ENCODE measurements around the gene FGF2.
"Not testable (repeated sequence)": the region's sequence is repeated elsewhere in the genome, so short reads cannot be mapped to it uniquely, and the experiment has no call there.

The FGF2 gene

DNA sequence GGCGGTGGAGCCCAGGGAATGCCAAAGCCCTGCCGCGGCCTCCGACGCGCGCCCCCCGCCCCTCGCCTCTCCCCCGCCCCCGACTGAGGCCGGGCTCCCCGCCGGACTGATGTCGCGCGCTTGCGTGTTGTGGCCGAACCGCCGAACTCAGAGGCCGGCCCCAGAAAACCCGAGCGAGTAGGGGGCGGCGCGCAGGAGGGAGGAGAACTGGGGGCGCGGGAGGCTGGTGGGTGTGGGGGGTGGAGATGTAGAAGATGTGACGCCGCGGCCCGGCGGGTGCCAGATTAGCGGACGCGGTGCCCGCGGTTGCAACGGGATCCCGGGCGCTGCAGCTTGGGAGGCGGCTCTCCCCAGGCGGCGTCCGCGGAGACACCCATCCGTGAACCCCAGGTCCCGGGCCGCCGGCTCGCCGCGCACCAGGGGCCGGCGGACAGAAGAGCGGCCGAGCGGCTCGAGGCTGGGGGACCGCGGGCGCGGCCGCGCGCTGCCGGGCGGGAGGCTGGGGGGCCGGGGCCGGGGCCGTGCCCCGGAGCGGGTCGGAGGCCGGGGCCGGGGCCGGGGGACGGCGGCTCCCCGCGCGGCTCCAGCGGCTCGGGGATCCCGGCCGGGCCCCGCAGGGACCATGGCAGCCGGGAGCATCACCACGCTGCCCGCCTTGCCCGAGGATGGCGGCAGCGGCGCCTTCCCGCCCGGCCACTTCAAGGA is at the start of gene FGF2:
FGF2 (plus strand) TSS at position 279 of the 705 bp plus-strand sequence; CDS start at position 623, 344 bp downstream.
- peak; percentile 0 for DNase-seq

DNA sequence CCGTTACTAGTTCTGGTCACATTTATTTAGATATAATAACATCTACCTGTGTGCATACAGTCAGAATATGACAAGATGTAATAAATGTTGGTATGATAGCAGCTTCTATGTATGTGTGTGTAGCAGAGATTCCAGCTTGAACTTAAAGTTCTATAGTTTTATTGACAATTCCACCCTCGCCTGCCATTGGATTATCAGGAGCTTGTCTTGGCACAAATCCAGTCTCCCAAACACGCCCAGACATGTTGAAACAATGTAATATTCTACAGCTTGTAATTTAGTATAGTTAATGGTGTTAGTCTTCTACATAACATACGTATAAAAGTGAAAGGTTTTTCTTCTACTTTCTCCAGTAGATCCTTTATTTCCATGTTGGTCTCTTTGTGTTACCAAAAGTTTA is 49.7 kb upstream of the FGF2 start:
- no peak for DNase-seq

DNA sequence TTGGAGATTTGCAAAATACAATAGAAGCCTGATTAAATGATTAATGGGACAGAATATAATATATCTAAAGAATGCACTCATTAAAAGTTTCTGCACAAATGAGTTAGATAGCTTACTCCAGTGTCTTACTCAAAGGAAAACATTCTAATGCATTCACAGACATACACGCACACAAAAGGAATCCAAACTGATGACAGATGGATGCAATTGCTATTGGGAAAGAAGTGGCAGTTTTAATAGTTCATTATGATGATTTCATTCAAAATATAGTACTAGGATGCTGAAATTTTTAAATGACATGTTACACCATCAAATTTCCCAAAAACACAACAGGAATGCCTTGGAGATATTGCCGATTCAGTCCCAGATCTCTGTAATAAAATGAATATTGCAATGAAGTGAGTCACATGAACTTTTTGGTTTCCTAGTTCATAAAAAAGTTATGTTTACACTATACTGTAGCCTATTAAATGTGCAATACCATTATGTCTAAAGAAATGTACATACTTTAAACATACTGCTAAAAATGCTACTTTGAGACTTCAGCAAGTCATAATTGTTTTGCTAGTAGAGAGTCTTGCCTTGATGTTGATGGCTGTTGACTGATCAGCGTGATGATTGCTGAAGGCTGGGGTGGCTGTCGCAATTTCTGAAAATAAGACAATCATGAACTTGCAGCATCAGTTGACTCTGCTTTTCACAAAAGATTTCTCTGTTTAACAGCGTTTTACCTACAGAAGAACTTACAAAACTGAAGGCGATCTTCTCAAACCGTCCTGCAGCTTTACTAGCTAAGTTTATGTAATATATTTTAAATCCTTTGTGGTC is 48.6 kb upstream of the FGF2 start:
- no peak for DNase-seq

DNA sequence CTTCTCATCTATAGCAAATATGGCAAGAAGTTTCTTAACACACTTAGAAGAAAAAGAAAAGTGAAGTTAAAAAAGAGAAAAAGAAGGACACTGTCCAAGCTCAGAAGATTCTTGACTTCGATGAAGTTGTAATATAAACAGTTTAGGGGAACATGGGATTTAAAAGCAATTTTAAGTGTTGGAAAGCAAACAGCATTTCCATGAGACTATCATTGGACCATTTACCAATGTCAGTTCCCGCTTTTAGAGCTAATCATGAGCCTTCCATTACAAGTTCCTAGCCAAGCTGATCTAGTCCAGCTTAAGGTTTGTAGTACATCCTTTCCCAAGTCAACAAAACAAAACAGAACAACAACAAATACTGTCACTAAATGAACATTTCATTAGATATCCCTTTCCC is 45.1 kb upstream of the FGF2 start:
- no peak for DNase-seq

DNA sequence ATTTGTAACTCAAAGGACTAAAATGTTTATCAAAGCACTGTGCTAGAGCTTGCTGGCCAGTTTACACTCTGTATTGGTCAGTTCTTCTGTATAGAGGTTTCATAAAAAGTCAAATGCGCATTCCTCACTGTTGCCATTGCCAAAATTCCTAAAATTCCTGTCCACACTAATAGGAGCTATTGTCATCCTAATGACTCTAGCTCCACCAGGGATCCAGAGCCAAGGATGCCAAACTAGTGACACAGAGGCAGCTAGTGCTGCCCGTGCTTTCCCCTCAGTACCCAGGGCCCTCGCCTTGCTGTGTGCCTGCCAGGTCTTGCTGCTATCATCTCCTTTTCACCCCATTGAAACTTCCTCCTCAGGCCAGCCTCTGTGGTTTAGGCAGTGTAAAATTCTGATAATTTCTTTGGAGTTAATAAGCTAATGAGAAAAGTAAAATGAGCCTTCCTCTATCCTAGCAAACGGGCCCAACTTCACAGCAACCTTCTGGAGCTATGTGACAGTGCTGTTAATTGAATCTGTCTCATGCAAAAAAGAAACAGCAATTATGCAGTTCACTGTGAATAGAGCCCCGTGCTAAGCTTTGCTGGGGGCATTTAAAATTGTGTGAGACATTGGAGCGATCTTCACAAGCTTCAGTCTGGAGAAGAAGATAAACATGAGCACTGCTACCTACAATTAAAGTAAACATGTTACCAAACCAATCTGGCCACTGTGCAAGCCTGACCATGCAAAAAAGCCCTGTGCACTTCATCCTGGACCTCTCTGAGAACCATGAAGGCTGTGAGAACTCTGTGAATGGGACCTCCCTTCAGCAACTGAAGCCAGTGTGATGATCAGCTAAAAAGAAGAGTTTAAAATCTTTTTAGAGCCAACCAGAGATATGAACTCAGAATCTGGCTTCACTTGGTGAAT is 43.1 kb upstream of the FGF2 start:
- no peak for DNase-seq

DNA sequence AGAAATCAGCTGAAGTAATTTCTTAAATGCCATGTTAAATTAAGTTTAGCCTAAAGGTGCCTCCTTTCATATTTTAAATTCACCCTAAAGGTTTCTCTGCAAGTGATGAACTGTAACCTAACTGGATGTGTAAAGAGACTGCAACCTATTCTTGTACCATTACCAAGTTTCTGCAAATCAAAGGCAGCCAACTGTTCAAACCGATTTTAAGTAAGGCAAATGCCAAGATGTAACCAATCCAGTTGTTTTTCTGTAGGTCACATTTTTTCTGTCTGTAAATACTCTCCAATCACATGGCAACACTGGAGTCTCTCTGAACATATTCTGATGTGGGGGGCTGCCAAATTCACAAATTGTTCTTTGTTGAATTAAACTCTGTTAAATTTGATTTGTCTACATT is 42.4 kb upstream of the FGF2 start:
- no peak for DNase-seq

DNA sequence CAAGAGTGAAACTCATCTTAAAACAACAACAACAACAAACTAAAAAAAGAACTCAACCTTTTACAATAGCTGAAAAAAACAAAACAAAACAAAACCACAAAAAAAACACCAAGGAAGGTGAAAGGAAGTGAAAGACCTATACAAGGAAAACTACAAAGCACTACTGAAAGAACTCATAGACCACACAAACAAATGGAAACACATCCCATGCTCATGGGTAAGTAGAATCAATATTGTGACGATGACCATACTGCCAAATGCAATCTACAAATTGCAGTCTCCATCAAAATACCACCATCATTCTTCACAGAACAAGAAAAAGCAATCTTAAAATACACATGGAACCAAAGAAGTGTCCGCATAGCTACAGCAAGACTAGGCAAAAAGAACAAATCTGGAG is 41.5 kb upstream of the FGF2 start:
- DNase-seq: no peak

DNA sequence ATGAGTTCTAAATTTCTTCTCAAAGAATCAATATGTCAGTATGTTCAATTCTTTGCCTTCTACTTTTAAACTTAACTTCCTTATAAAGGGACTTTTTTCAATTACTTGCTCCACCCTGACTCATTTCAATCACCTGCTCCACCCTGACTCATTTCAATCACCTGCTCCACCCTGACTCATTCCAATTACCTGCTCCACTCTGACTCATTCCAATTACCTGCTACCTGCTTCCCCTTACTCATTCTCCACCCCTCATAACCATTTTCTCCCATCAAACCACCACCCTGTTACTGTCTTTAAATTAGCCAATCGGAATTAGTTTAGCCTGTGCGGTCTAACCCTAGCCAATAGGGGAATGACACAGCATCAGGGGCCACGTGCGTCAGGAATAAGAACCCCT is 40.3 kb upstream of the FGF2 start:
- not testable (repeated sequence) for DNase-seq

DNA sequence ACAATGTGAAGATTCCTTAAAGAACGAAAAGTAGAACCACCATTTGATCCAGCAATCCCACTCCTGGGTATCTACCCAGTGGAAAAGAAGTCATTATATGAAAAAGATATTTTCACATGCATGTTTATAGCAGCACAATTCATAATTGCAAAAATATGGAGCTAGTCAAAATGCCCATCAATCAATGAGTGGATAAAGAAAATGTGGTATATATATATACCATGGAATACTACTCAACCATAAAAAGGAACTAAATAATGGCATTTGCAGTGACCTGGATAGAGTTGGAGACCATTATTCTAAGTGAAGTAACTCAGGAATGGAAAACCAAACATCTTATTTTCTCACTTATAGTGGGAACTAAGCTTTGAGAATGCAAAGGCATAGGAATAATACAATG is 39.7 kb upstream of the FGF2 start:
- DNase-seq: not testable (repeated sequence)

DNA sequence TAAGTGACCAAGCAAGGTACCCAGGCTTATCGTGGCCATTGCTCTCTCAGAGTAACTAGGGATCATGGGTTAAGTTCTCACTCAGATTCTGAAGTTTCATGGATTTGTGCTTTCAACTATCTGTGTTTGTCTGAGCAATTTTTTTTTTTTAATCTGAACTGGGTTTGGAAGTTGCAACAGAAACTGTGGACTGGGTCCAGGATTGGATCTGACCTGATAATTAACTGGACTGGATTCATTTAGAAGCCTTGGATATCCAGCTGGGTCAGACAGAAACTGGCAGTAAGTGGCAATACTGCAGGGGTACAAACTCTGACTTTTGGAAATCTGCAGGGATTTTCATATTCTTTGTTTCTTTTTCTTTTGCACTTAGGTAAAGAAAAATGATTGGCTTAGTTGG is 38.7 kb upstream of the FGF2 start:
- no peak for DNase-seq

DNA sequence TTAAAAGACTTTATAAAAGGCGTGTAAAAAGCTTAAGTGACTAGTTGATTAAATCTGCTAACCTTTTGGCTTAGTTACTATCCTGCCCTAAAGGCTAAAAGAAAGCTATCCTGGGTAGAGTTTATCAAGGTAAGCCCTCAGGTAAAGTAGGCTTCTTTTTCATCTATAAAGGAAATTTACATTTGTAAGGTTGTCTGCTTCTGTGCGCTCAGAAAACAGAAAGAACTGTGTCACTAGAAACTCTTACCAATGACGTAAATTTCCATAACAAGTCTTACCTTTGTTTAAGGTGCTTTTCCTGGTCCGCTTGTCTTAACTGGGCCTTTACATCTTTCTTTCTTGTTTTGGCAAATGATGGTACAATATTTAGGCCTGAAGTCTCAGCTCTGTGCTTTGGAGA is 37.7 kb upstream of the FGF2 start:
- DNase-seq: no peak

DNA sequence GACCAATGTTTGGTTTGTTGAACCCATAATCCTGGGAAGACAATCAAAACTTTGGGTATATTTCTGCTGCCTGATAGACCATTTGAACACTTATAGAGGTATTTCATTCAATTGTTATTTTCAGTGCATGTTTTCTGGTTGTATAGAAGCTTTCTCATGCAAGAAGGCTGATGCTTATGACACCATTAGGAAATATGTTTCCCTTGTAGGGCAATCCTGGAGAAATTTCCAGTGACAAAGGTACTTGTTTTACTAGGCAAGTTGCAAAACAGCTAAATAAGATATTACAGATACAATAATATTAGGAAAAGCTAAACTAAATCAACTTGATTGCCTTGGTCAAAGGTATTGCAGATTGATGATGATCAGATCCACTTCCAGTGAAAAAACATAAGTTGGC is 32.8 kb upstream of the FGF2 start:
- no peak for DNase-seq

DNA sequence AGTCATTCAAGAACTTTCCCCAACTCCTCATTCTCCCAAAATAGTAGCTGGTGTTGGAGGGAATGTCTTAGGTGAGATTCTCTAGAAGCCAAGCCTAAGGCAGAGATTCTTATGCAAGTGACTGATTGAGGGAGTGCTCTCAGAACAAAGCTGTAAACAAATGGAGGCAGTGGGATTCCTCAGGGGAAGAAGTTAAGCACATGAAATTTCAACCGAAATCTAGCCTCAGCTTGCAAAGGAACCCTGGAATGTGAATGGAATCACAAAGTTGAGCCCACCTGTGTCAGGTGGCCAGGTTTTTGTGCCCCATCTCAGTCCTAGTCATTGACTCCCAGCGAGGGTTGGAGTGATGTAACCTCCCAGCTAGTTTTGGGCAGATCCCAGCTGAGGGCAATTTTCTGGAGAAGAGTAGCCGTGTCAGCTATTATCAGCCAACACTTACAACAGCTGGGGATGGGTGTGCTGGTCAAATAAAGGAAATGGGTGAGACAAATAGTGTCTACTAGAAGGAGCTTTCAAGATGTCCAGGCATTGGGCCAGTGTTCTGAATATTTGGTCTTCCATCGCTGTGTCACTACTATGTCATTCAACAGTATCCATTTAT is 29.7 kb upstream of the FGF2 start:
- no peak for DNase-seq

DNA sequence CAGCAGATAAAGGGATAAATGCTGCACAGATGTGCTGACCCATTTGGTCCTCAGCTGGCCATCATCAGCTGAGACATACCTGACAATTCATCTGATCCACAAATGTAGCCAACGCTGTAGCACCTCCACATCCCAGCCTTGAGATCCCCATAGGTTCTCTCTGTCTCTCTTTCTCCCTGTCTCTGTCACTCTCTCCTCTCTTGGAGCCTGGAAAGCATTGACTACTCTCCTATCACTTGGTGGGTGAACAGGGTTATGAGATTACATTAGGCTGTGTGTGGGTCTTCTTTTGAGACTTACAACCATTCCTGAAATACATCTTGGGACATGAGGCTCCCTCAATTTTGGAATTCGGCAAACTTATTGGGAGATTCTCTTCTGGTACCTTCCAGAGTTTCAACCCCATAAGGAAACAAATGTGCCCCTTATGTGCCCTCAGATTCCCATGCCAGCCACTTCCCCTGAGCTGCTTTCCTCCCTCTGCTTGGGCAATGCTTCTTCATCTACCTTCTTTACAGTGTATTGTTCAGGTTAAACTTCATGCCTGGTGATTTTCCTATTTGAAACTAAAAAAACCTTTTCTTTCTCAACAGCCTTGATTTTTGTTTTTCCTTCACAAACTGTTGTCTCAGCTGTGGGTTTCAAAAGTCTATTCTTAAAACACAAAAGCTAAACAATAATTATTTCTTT is 29.1 kb upstream of the FGF2 start:
- no peak for DNase-seq

DNA sequence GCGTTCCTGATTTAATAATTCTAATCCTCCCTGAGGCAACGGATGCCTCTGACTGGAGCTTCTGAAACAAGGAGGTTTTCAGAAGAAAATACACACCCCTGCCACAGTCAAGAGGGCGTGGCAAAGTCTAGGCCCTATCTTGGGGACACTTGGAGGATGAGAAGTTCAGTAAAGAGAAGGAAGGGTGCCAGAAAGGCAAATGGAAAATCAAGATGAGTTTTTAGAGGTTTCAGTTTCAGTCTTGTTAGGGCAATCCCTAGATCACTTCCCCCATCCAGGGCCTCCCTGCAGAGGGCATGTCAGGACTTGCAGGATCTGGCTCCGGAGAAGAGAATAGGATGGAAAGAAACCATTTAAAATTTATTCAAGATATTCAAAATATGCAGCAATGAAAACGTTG is 28.5 kb upstream of the FGF2 start:
- DNase-seq: no peak

DNA sequence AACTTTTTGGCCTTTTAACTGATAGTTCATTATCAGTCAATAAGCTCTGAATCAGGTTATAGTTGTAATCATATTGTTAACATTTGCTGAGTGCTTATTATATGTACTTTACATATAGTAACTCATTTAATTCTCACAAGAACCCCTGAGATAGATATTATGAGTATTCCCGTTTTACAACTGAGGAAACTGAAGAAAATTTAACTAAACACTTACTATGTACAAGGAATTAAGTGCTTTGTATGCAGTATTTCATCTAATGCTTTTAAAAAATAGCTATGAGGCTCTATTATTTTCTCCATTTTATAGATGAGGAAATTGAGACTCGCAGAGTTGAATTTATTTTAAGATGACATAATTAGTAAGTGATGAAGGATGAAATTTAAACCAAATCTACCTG is 27.7 kb upstream of the FGF2 start:
- no peak for DNase-seq

DNA sequence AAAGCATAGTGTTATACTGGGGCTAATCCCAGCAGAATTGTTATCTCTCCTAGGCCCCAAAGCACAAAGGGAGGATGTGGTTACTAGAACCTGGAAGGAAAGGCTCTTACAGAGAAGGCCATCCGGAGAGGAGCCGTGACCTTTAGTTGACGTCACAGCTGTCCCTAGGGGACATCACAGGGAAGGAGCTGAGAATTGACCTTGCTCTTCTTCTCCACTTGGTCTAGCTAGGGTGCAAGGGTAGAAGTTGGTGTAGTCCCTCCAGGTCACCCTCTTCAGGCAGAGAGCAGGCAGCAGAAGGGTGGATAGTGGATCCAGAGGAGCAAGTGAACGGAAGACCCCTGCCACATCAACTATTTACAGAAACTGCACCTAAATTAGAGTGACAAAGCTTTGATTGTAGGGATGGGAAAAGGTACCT is 22.8 kb upstream of the FGF2 start:
- no peak for DNase-seq

DNA sequence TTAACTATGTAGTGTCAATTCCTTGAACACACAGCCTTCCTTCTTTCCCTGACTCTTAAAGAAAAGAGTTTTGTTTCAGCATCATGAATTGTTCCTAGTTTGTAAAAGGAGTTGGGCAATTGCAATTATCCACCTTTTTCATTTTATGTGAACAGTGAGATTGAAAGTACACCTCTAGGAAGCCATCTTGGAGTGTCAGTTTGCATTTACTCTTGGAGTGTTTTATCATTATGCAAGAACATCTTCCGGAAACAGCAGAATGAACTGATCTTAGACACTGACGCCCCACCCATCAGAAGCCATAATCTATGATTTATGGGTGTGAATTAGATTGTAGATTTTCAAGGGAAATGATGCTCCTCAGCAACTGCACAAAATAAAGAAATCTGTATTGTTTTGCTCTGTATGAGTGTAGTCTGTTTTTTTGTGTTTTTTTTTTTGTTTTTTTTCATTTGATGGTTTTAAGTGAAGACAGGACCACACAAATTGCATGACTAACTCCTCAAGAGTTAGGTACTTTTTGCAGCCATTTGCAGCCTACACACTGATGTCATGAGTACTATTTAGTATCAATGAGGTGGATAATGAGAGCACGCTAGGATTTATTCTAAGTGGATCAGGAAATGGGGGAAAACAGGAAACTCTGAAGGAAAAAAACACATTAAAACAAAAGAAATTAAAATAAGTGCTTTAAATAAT is 19.5 kb upstream of the FGF2 start:
- DNase-seq: no peak

DNA sequence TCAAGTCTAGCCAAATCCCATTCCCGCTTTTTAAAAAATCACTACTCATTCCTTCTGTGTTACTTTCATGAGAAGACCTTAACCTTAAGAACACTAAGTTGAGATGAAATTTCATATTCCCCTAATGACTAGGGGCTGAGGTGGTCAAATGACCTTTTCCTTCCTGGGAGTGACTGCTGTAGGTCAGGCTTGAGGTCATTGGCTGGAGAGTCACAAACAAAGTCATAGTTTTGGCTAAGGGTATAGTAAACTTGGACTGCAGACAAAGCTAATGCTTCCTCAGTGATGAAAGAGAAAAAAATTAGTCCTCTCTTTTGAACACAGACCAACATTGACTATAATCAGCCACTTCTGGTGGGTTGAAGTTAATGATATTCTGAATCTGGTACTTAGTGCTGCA is 16.0 kb upstream of the FGF2 start:
- no peak for DNase-seq

DNA sequence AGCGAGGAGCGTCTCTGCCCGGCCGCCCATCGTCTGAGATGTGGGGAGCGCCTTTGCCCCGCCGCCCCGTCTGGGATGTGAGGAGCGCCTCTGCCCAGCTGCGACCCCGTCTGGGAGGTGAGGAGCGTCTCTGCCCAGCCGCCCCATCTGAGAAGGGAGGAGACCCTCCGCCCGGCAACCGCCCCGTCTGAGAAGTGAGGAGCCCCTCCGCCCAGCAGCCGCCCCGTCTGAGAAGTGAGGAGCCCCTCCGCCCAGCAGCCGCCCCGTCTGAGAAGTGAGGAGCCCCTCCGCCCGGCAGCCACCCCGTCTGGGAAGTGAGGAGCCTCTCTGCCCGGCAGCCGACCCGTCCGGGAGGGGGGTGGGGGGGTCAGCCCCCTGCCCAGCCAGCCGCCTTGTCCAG is 14.8 kb upstream of the FGF2 start:
- DNase-seq: not testable (repeated sequence)

DNA sequence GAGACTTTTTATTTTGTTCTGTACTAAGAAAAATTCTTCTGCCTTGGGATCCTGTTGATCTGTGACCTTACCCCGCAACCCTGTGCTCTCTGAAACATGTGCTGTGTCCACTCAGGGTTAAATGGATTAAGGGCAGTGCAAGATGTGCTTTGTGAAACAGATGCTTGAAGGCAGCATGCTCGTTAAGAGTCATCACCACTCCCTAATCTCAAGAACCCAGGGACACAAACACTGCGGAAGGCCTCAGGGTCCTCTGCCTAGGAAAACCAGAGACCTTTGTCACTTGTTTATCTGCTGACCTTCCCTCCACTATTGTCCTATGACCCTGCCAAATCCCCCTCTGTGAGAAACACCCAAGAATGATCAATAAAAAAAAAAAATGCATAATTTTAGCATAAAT is 13.8 kb upstream of the FGF2 start:
- not testable (repeated sequence) for DNase-seq

DNA sequence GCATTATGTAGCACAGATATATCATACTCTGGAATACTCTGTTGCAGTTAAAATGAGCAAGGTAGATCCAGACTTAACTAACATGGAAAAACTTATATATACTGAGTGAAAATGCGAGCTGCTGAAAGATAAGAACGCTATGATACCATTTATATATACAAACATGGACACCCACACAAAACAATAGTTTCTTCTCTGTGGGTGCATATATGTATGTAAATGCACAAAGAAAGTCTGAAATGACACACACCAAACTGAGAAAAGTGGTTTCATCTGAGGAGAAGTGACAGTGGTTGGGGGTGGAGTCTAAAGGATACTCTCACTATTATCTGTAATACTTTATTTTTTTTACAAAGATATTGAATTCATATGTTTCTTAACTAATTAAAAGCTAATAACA is 12.2 kb upstream of the FGF2 start:
- DNase-seq: no peak
